HG03354 (cell line): ENCODE results near the gene PHF21B.

Experiments used
- ATAC-seq: cut with Tn5 transposase; IDR thresholded peaks from one replicate; pipeline ENCODE4 v1.9.1; 2021; ENCODE audit warnings: mild to moderate bottlenecking; ENCODE audit not compliant: unreplicated experiment, poor library complexity, severe bottlenecking

Gene PHF21B

DNA sequence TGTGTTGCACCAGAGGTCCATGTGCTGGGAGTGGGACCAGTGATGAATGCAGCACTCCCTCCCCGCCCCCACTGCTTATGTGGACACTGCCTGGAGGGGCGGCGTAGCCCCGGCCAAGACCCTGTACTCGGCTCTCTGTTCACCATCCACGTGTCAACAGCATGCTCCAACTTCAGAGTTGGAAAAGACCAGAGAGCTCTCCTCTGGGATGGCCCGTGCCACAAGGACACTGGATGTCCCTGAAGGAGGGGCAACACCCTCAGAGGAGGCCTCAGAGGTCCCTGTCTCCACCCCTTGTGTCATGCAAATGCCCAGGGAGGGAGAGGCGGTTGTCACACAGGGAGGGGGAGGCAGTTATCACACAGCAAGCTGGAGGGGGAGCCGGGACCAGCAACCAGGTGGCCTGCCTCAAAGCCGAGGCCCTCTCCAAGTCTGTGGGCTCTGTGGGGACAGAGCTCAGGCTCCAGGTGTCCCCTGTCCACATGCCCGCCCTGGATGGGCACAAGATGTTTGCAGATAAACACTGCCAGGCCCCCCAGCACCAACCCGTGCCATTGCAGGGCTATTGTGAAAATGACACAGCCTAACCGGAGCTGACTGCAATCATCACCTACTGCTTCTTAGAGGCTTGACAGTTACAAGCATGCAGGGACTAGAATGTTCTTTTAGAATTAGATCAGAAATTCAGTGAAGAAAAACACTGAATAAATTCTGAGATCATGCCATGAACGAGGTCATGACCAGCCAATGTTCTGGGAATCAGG is 121.1 kb downstream of the PHF21B start:
- no peak for ATAC-seq

GRCh38 chr22:44887941-44888366 is 121.9 kb downstream of the PHF21B start:
- no peak for ATAC-seq

DNA sequence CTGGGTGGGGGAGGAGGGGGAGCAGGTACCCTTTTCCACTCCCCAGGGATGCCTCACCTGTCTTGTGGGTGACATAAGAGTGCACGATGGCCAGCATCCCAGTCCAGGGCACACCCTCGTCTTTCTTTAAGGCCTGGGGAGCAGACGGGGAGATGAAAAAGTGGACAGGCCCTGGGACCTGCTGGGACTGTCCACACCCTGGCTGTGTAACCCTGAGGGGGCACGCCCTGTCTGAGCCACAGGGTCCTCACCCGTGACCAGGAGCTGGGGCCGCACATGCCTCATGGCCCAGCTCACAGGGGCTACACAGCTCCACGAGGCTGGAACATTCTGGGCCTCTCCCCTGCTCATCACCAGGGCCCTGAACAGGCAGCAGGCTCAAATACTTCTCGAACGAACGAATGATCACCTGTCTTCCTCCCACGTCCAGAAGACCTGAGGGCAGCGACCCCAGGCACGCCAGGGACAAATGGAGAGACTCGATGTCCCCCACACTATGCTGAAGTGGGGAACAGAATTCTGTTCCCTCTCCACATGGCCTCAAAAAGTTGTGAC is 123.9 kb downstream of the PHF21B start:
- no peak for ATAC-seq

DNA sequence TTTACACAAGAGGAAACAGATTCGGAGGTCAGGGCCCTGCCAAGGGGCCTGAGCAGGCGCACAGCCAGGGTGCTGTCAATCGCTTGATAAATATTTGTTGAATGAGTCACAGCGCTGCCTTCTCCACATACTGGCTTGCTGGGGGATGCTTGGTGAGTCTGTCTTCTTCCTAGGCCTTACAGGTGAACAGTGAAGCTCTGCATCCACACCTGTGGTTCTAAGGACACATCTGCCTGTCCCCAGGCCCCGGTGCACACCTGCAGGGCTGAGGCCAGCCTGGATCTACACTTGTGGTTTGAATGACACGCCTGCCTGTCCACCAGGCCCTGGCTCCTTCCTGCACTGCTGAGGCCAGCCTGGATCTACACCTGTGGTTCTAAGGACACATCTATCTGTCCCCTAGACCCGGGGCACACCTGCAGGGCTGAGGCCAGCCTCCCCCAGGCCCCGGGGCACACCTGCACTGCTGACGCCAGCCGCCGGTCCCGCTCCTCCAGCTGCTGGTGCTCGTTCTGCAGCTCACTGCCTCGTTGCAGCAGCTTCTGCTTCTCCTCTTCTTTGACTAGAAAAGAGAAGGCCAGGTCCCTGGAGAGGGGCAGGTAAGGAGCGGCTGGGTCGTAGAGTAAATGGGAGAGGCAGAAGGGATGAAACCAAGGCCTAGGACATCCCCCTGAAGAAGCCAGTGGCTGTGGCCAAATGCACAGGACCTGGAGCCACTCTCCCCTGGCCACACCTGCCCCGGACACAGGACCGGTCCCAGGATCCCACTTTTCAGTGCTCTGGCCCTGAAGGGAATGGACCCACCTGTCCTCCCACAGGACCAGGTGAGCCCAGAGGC is 124.6 kb downstream of the PHF21B start:
- ATAC-seq, result no peak

DNA sequence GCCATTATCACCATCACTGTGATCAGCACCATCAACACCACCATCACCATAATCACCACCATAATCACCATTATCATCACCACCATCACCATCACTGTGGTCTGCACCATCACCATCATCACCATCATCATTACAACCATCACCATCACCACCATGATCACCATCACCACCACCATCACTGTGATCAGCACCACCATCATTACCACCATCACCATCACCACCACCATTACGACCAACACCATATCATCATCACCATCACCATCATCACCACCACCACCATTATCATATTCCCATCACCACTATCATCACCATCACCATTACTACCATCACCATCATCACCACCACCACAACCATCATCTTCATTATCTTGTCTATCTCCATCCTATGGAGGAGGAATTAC is 125.2 kb downstream of the PHF21B start:
- ATAC-seq, result no peak

DNA sequence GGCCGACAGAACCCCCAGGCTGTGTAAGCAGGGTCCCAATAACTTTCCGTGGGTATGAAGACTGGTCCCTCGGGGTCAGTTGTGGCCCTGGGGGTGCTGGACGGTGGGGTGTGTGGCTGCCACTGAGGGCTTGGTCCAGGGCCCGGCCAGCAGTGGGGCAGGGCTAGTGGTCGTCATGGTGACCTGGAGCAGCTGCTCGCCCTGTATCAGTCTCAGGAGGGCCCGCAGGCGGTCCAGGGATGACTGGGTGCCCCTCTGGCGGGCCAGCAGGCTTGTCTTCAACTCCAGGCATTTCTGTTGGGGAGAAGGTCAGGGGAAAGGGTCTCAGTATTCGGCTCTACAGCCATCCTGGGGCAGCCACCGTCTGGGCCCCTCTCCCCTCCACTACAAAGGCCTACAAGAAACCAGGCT is 126.8 kb downstream of the PHF21B start:
- ATAC-seq, result no peak

DNA sequence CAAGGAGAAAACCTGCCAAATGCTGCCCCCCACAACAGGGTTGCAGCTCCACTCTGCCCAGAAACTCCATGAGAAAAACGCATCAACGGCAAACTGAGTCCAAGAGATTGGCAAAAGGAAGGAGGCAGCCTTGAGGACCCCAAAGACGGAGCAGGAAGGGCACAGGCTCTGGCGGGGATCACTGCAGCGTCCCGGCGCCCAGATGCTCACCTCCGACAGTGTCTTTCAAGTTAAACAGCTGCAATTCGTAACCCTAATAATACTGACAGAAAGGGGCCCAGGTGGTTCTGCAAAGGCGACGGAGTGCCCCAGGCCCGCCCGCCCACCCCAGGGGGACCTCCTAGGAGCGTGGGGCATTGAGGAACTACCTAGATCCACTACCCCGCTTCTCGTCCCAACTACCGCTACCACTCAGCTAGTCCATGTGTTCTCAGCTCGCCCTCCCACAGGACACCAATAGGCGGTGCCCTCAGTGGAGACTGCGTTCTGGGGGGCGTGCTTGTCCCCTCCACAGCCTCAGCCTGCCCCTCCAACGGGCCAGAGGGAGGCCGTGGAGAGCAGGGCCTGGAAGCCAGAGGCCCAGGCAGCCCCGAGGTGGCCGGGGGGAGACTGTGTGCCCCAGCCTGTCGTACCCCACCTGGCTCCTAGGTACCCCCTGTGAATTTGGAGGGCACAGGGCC is 127.4 kb downstream of the PHF21B start:
- no peak for ATAC-seq

- ATAC-seq, result no peak
Observed at GRCh38 chr22:44881624-44882023, 128.2 kb downstream of the PHF21B start.

DNA sequence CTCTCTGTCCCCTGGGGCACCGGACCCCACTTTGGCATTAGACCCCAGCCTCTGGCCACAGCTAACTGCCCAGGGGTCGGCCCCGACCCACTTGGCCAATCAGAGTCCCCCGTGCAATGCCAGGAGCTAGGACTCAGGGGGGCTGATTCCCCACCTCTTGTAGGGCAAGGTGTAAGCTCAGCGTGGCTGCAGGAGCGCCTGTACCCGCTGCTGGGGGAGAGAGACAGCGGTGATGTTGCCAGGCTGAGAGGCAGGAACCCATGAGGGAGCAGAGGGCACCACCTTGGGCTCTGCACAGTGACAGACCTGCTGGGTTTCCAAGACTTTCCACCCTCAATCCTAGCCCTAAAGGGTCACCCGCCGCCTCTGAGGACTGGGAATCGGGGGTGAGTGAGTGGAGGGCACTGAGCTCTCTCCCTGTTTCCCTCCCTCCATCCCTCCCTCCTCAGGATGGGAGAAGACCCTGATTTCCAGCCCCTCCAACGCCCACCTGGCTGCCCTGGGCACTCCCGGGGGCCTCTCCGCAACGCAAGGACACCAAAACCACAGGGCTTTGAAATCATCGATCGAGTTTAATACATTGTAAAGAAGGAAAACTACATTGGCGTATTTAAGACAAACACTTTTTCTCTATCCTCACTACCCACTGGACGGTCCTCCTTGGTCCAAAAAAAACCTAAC is 129.1 kb downstream of the PHF21B start:
- no peak for ATAC-seq

DNA sequence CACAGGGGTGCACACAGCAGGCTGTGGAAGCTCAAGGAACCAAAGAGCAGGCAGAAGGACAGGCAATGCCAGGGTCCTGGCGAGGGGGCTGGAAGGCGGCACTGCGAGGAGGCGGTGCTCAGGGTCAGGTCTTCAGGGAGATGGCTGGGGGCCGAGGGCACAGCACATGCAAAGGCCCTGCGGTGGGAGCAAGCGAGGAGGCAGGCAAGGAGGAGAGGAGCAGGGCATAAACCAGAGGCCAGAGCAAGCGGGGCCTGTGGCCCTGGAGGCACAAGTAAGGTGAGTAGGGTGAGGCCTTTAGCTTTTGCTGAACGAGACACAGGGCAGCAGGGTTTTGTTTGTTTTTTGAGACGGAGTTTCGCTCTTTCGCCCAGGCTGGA is 130.5 kb downstream of the PHF21B start:
- ATAC-seq, result no peak

DNA sequence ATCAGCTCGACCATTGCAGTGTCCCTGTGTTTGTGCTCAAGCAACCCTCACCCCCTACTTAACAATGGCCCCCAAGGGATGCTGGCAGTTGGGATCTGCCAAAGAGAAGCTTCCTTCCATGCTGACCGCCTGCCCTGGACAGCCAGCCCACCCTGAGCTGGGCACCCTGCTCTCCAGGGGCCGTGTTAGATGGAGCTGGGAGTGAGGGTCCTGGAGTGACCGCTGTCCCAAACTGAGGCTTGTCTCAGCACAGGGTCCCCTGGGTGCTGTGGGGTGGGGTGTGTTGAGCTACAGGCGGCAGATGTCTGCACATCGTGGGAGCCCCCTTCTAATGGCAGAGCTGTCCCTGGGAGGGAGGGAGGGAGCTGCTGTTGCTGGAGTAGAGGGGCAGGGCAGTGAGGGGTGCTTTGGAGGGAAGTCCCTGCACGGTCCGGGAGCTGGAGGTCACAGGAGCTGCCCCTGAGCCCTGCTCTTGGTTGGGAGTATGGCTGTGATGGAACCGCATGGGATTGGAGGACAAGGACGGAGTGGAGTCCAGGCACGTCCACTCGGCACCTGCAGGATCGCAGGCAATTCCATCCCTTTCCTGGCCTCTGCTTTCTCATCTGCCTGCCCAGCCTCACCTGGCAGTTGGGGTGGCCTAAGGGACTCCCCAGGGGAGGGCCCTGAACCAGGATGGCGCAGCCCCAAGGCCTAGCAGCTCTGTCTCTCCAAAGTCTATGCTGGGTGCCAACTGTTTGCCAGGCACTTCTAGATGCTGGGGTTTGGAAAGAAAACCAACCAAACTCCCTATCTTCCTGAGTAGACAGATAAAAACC is 131.1 kb downstream of the PHF21B start:
- no peak for ATAC-seq

DNA sequence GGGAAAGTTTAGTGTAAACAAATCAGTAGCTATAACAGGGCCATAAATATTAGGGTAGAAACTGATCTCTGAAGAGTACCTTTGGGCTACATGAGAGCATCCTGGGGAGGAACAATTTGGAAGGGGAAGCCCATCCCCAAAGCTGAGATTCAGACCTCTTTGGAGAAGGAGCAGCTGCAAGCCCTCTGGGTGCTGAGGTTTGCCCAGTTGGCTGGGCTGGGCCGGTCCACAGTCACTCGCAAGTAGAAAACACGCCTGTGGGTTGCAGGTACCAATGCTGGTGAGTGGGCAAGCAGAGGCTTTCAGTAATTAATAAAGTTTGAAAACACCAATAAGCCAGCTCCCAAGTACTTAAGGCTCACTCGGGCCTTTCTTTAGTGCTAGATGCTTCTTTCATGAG is 132.9 kb downstream of the PHF21B start:
- no peak for ATAC-seq

GRCh38 chr22:44871782-44872181 is 138.0 kb downstream of the PHF21B start:
- no peak for ATAC-seq

DNA sequence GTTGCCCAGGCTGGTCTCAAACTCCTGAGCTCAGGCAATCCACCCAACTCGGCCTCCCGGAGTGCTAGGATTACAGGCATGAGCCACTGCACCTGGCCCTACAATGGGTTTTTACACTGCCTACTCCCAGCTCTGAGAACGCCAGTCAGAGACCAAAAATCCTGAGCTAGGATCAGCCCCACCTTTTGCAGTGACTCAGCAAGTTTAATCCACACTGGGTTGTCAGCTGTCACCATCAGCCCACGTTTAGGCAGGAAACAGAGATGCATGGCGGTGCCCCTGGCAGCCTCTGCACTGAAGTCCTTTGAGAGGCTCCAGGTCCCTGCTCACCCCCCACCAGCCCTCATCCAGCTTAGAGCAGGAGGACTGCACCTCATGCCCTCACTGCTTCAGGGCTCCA is 139.8 kb downstream of the PHF21B start:
- no peak for ATAC-seq

DNA sequence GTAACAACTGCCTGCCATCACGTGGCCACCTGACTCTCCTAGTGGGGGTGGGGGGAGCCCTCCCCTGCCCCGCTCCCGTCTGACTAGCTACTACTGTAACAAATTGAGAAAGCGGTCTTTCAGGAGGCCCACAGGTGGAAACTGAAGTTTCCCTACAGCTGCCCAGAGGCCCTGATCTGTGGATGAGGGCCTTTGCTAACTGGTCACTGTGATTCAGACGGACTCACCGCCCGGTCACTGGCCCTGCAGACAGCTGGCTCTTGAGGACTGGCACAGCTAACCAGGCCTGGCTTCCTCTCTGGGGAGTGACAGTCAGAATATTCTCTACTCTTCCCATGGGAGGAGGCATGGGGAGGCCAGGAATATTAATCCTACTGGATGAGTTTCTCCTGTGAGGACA is 140.6 kb downstream of the PHF21B start:
- no peak for ATAC-seq

DNA sequence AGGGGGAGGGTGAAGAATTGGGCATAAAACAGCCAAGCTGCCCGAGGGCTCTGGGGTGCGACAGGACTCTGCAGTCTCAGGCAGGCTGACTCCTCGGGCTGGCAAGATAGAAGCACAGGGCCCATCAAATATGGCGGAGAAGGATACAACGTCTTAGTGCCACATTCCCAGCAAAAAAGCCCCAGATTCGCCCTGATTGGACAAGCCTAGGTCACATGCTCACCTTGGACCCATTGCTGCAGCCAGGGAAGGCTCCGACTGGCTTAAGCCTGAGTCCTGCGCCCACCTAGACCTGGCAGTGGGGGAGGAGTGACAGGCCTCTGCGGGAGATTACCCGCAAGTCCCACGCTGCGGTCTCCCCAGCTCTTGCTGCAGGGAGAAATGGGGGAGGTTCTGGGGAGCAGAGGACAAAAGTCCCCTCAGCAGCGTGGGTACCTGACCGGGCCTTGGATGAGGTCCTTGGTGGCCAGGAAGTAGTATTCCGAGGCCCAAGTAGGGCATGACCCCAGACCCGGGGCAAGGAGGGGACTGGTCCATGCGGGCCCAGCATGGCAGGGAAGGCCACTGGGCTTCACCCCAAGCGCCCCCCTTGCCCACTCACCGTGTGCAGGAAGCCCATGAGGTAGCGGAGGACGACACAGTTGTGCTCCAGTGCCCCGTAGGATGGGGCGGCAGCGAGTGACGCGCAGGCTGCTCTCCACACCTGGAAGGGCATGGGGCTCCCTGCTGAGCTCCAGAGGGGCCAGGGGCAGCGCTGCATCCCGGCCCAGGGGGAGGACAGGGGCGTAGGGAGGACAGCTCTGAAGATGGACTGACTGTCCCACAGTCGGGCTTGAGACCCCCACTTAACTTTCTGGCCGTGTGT is 144.4 kb downstream of the PHF21B start:
- ATAC-seq, result no peak

DNA sequence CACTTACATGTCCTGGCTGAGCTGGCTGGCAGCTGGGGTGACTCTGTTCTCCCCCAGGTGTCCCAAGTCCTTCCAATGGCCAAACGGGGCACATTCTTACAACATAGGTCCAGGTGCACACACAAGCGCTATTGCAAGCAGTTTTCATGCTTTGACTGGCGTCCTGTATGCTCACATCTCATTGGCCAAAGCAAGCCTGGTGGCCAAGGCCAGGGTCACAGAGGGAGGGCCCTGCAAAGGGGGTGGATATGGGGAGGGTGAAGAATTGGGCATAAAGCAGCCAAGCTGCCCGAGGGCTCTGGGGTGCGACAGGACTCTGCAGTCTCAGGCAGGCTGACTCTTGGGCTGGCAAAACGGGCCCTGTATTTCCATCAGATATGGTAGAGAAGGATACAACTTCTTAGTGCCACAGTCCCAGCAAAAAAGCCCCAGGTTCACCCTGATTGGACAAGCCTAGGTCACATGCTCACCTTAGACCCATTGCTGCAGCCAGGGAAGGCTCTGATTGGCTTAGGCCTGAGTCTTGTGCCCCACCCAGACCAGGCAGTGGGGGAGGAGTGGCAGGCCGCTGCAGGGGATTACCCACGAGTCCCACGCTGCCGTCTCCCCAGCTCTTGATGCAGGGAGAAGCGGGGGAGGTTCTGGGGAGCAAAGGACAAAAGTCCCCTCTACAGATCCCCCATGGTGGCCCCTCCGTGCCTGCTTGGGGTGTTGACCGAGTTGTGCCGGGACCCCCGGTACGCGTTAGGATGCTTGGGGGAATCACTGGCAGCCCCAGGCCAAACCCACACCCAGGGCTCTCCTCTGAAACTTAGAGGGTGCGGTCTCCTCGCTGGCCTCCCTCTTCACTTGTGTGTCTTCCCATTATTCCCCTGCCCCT is 146.6 kb downstream of the PHF21B start:
- ATAC-seq, result no peak
